Right atrium auricular region (tissue), 2 donors: Measurements from ENCODE around the gene KRTAP10-4. TPM values are rescaled to one million over a fixed set of nuclear protein-coding genes. Genes with fewer than 3 reads are reported as not detected.

ENCODE experiments used
- DNase-seq: peaks from one replicate; pipeline ENCODE4 v3.0.0-alpha.2; 2019; ENCODE audit warnings: low spot score
- H3K27ac ChIP-seq, 2 donors: fragments of 200-600 bp; sonication (generic); 1 replicate in 1 of 2; 2 replicates in 1 of 2; pipeline ENCODE4 v1.5.1; 2016 to 2019
- H3K27me3 ChIP-seq, 2 donors: fragments of 200-600 bp; sonication (generic); one replicate each; pipeline versions ENCODE4 v1.5.1 to v1.6.0; 2017 to 2019
- H3K36me3 ChIP-seq: fragments of 200-600 bp; sonication (generic); one replicate; pipeline ENCODE4 v1.5.1; 2016
- H3K4me1 ChIP-seq, 2 donors: fragments of 200-600 bp; sonication (generic); one replicate each; pipeline versions ENCODE4 v1.5.1 to v1.6.0; 2017 to 2019
- H3K4me3 ChIP-seq, 2 donors: fragments of 200-600 bp; sonication (generic); 1 replicate in 1 of 2; 2 replicates in 1 of 2; pipeline ENCODE4 v1.5.1; 2017 to 2019; ENCODE audit warnings: mild to moderate bottlenecking in 1 of 2, moderate library complexity in 1 of 2
- H3K9me3 ChIP-seq, 2 donors: fragments of 200-600 bp; sonication (generic); one replicate each; pipeline ENCODE4 v1.5.1; 2019
- CTCF ChIP-seq, 2 donors: fragments of 200-600 bp; sonication (generic); IDR thresholded peaks; one replicate each; pipeline ENCODE4 v1.5.1; 2019; ENCODE audit warnings: antibody characterized with exemption in 2 of 2
- total RNA-seq, 2 donors: library from RNA; depleted of rRNA; stranded (reverse); fragments of >200 nt; gene quantifications; one replicate each; pipeline ENCODE4 v1.1.0, GENCODE V29; 2016

Gene KRTAP10-4
- total RNA-seq, 2 donors from 2014 or later: not detected

- Histone ChIP-seq H3K36me3 (no peaks in the 10 kb centered on the region), H3K27ac (no peak overlapping the region), H3K27me3 (no peaks in the 10 kb centered on the region), H3K4me1 (no peaks in the 10 kb centered on the region), H3K4me3 (no peak overlapping the region), H3K9me3 (no peaks in the 10 kb centered on the region)
- no peak for DNase-seq
- no peak for TF ChIP-seq CTCF (IDR thresholded peaks at IDR 0.05)
These were observed 43.2 kb upstream of the KRTAP10-4 start for GRCh38 chr21:44530221-44530902.

- Histone ChIP-seq H3K9me3 (no peaks in the 10 kb centered on the region), H3K27ac (no peak overlapping the region), H3K4me1 (no peaks in the 10 kb centered on the region), H3K27me3 (no peaks in the 10 kb centered on the region), H3K36me3 (no peaks in the 10 kb centered on the region), H3K4me3 (no peak overlapping the region)
- no peak for TF ChIP-seq CTCF (IDR thresholded peaks at IDR 0.05)
- DNase-seq: no peak
These were observed 42.5 kb upstream of the KRTAP10-4 start for GRCh38 chr21:44530903-44531605.

- TF ChIP-seq CTCF (IDR thresholded peaks at IDR 0.05): no peak
- no peaks in the 10 kb centered on the region for H3K36me3 ChIP-seq
- no peak overlapping the region for H3K27ac ChIP-seq
- H3K4me3 ChIP-seq: no peak overlapping the region
- no peaks in the 10 kb centered on the region for H3K27me3 ChIP-seq
- no peaks in the 10 kb centered on the region for H3K9me3 ChIP-seq
- no peaks in the 10 kb centered on the region for H3K4me1 ChIP-seq
- DNase-seq: no peak
These were observed 41.6 kb upstream of the KRTAP10-4 start for GRCh38 chr21:44531606-44532564.

GRCh38 chr21:44532712-44533111 lies 40.8 kb upstream of the KRTAP10-4 start:
- no peak overlapping the region for H3K27ac ChIP-seq
- no peaks in the 10 kb centered on the region for H3K9me3 ChIP-seq
- no peak for TF ChIP-seq CTCF (IDR thresholded peaks at IDR 0.05)
- DNase-seq: no peak
- no peak overlapping the region for H3K4me3 ChIP-seq
- no peaks in the 10 kb centered on the region for H3K4me1 ChIP-seq
- H3K36me3 ChIP-seq: no peaks in the 10 kb centered on the region
- no peaks in the 10 kb centered on the region for H3K27me3 ChIP-seq

- H3K27me3 ChIP-seq: no peaks in the 10 kb centered on the region
- no peak for DNase-seq
- H3K9me3 ChIP-seq: no peaks in the 10 kb centered on the region
- no peaks in the 10 kb centered on the region for H3K4me1 ChIP-seq
- H3K4me3 ChIP-seq: no peak overlapping the region
- H3K27ac ChIP-seq: no peak overlapping the region
- no peak for TF ChIP-seq CTCF (IDR thresholded peaks at IDR 0.05)
- H3K36me3 ChIP-seq: no peaks in the 10 kb centered on the region
These were observed 40.2 kb upstream of the KRTAP10-4 start for GRCh38 chr21:44533121-44533890.
